LoVo (cell line): ENCODE data around the gene EZH2.

Source experiments
- DNase-seq: peaks from one replicate; pipeline ENCODE4 v3.0.0-alpha.2; 2016; ENCODE audit warnings: low spot score

Gene EZH2

DNA sequence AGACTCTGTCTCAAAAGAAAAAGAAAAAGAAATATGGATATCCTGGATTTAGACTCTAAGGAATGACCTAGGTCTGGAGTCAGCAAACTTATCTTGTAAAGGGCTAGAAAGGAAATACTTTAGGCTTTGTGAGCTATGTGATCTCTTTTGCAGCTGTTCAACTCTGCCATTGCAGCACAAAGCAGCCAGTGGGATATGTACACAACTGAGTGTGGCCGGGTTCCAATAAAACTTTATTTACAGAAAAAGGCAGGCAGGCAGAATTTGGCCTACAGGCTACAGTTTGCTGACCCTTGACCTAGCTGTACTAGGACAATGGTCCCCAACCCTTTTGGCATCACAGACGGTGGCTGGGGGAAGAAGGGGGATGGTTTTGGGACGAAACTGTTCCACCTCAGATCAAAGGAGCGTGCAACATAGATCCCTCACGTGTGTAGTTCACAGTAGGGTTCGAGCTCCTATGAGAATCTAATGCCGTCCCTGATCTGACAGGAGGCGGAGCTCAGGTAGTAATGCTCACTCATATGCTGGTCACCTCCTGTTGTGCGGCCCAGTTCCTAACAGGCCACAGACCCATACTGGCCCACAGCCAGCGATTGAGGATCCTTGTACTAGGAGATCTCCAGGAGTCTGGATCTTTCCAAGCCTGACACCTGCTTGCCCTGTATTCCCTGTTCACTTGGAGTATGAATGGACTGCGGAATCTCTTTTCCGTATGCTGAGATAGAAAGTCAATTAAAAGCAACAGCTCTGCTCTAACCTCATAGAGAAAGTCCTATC is 122.4 kb downstream of the EZH2 start:
- DNase-seq: no peak
